K562 (cell line): ENCODE data around the gene SLC9A3. TPM values are rescaled to one million over a fixed set of nuclear protein-coding genes. Genes with fewer than 3 reads are reported as not detected.

ENCODE experiments used
- ATAC-seq: fragments of 200-7000 bp; cut with Tn5 transposase; 3 replicates; pipeline ENCODE4 v1.9.1; 2020; ENCODE audit warnings: moderate library complexity
- BruUV-seq: library from RNA; stranded (reverse); fragments of 400-500 nt; replicated peaks from 2 replicates; lab custom pipeline; 2021; lab: Mats Ljungman, UMichigan
- CTCF ChIA-PET: fragments of 300-600 bp; formaldehyde crosslinking; extraction: SDS; loops from one replicate; lab custom pipeline; 2021; ENCODE audit warnings: low intra/inter-chr PET ratio; lab: Yijun Ruan, JAX
- POLR2A ChIA-PET: fragments of 300-600, 350-650 bp; sonication (Branson Sonifier 250); formaldehyde crosslinking; extraction: SDS; loops from one replicate; lab custom pipeline; 2021; ENCODE audit warnings: antibody characterized with exemption, inconsistent platforms; lab: Yijun Ruan, JAX
- DNase-seq, 4 experiments: peaks; one replicate each; pipeline versions ENCODE4 v3.0.0 to v3.0.0-alpha.2; 2011 to 2018; ENCODE audit warnings: low spot score in 3 of 4, mixed read lengths in 3 of 4; ENCODE audit errors: extremely low read depth in 1 of 4
- FAIRE-seq: peaks from 2 replicates; lab custom pipeline; 2011; peaks lifted over from hg19 to GRCh38; lab: Jason Lieb, UNC
- H2AFZ ChIP-seq: 2 replicates; pipeline ENCODE4 v1.6.0; 2011; ENCODE audit warnings: low read depth, low read length, control low read depth, inconsistent platforms
- H3K27ac ChIP-seq: fragments of 200-600 bp; 3 replicates; pipeline ENCODE4 v1.8.0; 2011; ENCODE audit warnings: low read depth, mild to moderate bottlenecking, control low read depth, inconsistent platforms, low read length, moderate library complexity, mixed read lengths; ENCODE audit errors: extremely low read depth
- H3K27me3 ChIP-seq, 2 experiments: fragments of 300-600 bp in 1 of 2; 2 replicates in 1 of 2; 3 replicates in 1 of 2; pipeline versions ENCODE4 v1.6.0 to v1.8.0; 2011; ENCODE audit warnings: inconsistent platforms in 2 of 2, low read length in 2 of 2, mild to moderate bottlenecking in 1 of 2, mixed read lengths in 1 of 2, moderate library complexity in 1 of 2; ENCODE audit not compliant: control insufficient read depth in 2 of 2, insufficient read depth in 2 of 2
- H3K36me3 ChIP-seq: fragments of 300-600 bp; 3 replicates; pipeline ENCODE4 v1.8.0; 2011; ENCODE audit warnings: mild to moderate bottlenecking, low read length, inconsistent platforms; ENCODE audit not compliant: control insufficient read depth, insufficient read depth
- H3K4me1 ChIP-seq, 2 experiments: fragments of 200-600 bp in 1 of 2; replicated peaks in 1 of 2; 2 replicates in 1 of 2; 3 replicates in 1 of 2; pipeline versions ENCODE4 v1.5.1 to v1.8.0; 2011; ENCODE audit warnings: inconsistent platforms in 2 of 2, low read length in 2 of 2, mild to moderate bottlenecking in 1 of 2, mixed read lengths in 1 of 2, moderate library complexity in 1 of 2; ENCODE audit not compliant: control insufficient read depth in 2 of 2, insufficient read depth in 2 of 2
- H3K4me2 ChIP-seq: 2 replicates; pipeline ENCODE4 v1.6.1; 2011; ENCODE audit warnings: low read length, control low read depth, inconsistent platforms, mixed read lengths; ENCODE audit not compliant: insufficient read depth
- H3K4me3 ChIP-seq: fragments of 200-600 bp; sonication (generic), shearing (Covaris generic); 2 replicates; pipeline ENCODE4 v1.5.1; 2016; ENCODE audit warnings: control low read depth, inconsistent platforms
- H3K79me2 ChIP-seq: fragments of 200-600 bp; 3 replicates; pipeline ENCODE4 v1.8.0; 2011; ENCODE audit warnings: low read length, inconsistent platforms; ENCODE audit not compliant: control insufficient read depth, insufficient read depth
- H3K9ac ChIP-seq, 2 experiments: 2 replicates each; pipeline versions ENCODE4 v1.6.0 to v1.6.1; 2011; ENCODE audit warnings: low read depth in 2 of 2, low read length in 2 of 2, control low read depth in 1 of 2, inconsistent platforms in 1 of 2, mild to moderate bottlenecking in 1 of 2, mixed read lengths in 1 of 2; ENCODE audit not compliant: insufficient read depth in 1 of 2
- H3K9me1 ChIP-seq: one replicate; pipeline ENCODE4 v1.6.0; 2011; ENCODE audit warnings: inconsistent platforms, mild to moderate bottlenecking, low read length, moderate library complexity; ENCODE audit not compliant: control insufficient read depth, insufficient read depth
- H3K9me3 ChIP-seq: replicated peaks from 2 replicates; pipeline ENCODE4 v1.5.1; 2011; ENCODE audit warnings: low read depth, low read length, inconsistent platforms; ENCODE audit not compliant: control insufficient read depth, insufficient read depth
- H4K20me1 ChIP-seq: replicated peaks from 2 replicates; pipeline ENCODE4 v1.6.1; 2011; ENCODE audit warnings: low read length, inconsistent platforms, mixed read lengths; ENCODE audit not compliant: control insufficient read depth, insufficient read depth
- ADNP ChIP-seq: fragments of 200-800 bp; sonication (Bioruptor generic); IDR thresholded peaks from 2 replicates; pipeline ENCODE4 v1.6.1; 2016; ENCODE audit warnings: missing genetic modification characterization, missing compliant biosample characterization
- GABPB2 ChIP-seq: fragments of 250-450 bp; sonication (Bioruptor Pico); conservative IDR thresholded peaks from 2 replicates; pipeline ENCODE4 v1.5.1; 2021; ENCODE audit warnings: mild to moderate bottlenecking
- GTF3C2 ChIP-seq: IDR thresholded peaks from 3 replicates; pipeline ENCODE4 v1.6.1; 2011; ENCODE audit warnings: borderline replicate concordance, mild to moderate bottlenecking, moderate library complexity; ENCODE audit not compliant: insufficient read length; ENCODE audit errors: extremely low read depth
- LEF1 ChIP-seq: fragments of 450-650 bp; IDR thresholded peaks from 2 replicates; pipeline ENCODE4 v1.6.1; 2016; ENCODE audit warnings: mild to moderate bottlenecking
- MITF ChIP-seq: IDR thresholded peaks from 2 replicates; pipeline ENCODE4 v1.6.1; 2014; ENCODE audit warnings: antibody characterized with exemption
- NCOA4 ChIP-seq: fragments of 450-650 bp; IDR thresholded peaks from 2 replicates; pipeline ENCODE4 v1.6.1; 2018; ENCODE audit warnings: mild to moderate bottlenecking; ENCODE audit not compliant: partially characterized antibody
- RBFOX2 ChIP-seq: fragments of 200-400 bp; formaldehyde crosslinking; IDR thresholded peaks from 2 replicates; pipeline ENCODE4 v1.6.1; 2017; ENCODE audit warnings: low read depth, mild to moderate bottlenecking, low read length, moderate library complexity
- RREB1 ChIP-seq: fragments of 250-450 bp; sonication (Bioruptor Pico); IDR thresholded peaks from 2 replicates; pipeline ENCODE4 v1.4.0; 2020
- XRCC5 ChIP-seq: fragments of 200-400 bp; formaldehyde crosslinking; IDR thresholded peaks from 2 replicates; pipeline ENCODE4 v1.6.1; 2017; ENCODE audit warnings: low read depth, mild to moderate bottlenecking, low read length
- ZNF75A ChIP-seq: fragments of 450-650 bp; formaldehyde crosslinking; IDR thresholded peaks from 2 replicates; pipeline ENCODE4 v1.4.0; 2020; ENCODE audit warnings: mild to moderate bottlenecking
- WGBS: fragments of 100-300 bp; shearing (Covaris generic); methylation state at CpG from one replicate; pipeline ENCODE4 v1.1.6; 2016; ENCODE audit warnings: low coverage, mixed read lengths; ENCODE audit not compliant: insufficient coverage; ENCODE audit errors: missing lambda C conversion rate; 5-methylcytosine and 5-hydroxymethylcytosine counted together
- in situ Hi-C: fragments of 300-500 bp; cut with MboI; formaldehyde crosslinking; loops from 4 replicates; pipeline ENCODE4 v1.15.0; 2018; ENCODE audit warnings: inconsistent platforms, mixed read lengths
- intact Hi-C: fragments of 100-400 bp; cut with micrococcal nuclease; formaldehyde crosslinking; loops from 2 replicates; pipeline ENCODE4 v1.14.2; 2022
- polyA plus RNA-seq, 8 experiments: library from polyadenylated mRNA; depleted of rRNA in 4 of 8; stranded (reverse) in 5 of 8; unstranded in 3 of 8; fragments of >200 nt; fragmentation: Nextera tagmentation in 2 of 8; fragmentation: Illumina TruSeq in 1 of 8; extraction: Ambion mirVana in 2 of 8; extraction: Trizol in 1 of 8; gene quantifications; 2 replicates each; pipeline versions ENCODE4 v1.2.1 to v1.2.3, GENCODE V29; 2011 to 2014; ENCODE audit warnings: inconsistent platforms in 1 of 8, missing spikeins in 1 of 8
- total RNA-seq, 7 experiments: library from RNA; depleted of rRNA in 6 of 7; stranded (reverse); fragments of >200 nt in 6 of 7; fragmentation: Illumina TruSeq in 2 of 7; extraction: Trizol in 2 of 7; gene quantifications; 2 replicates each; pipeline versions ENCODE4 v1.2.1 to v1.2.3, GENCODE V29; 2011 to 2021; ENCODE audit warnings: low replicate concordance in 1 of 7

SLC9A3 gene
- total and polyA plus RNA-seq, 9 of the 15 experiments (the other 6 are each of a cell fraction or from before 2014, with no cell fraction given) = 1.5 to 5.8 (median 3.7) TPM; not detected in 2

GRCh38 chr5:501105-501830 lies 23.0 kb downstream of the SLC9A3 start (continued):
- no peak for TF ChIP-seq RREB1 (CRISPR knock-in tag)
- TF ChIP-seq RBFOX2 = no peak
- TF ChIP-seq, all 486 proteins: peak for 0

GRCh38 chr5:500491-500890 lies 23.8 kb downstream of the SLC9A3 start:
- Histone ChIP-seq H3K4me2 (no peak overlapping the region), H3K36me3 (no peaks in the 10 kb centered on the region), H3K9me1 (peaks cover 3% of the 10 kb centered on the region), H2AFZ (no peak overlapping the region), H3K27ac (no peak overlapping the region), H3K79me2 (no peaks in the 10 kb centered on the region), H3K9ac (no peak overlapping the region), H3K9me3 (no peaks in the 10 kb centered on the region), H3K4me1 (peaks cover 0 to 45% of the 10 kb centered on the region in 2 experiments; a peak in 3 of 5 replicates), H3K4me3 (no peak overlapping the region), H4K20me1 (peaks cover 11% of the 10 kb centered on the region), H3K27me3 (peaks cover 76 to 89% of the 10 kb centered on the region in 2 experiments)
- DNase-seq = no peak
- ChIA-PET POLR2A (interaction anchor here (0.7 kb wide), 1 partner anchor 424 kb away, joined by 3 read pairs; no protein-coding TSS in a partner anchor), CTCF (no interaction called here)
- intact Hi-C loops (no loop called here), in situ Hi-C loops (no loop called here)
- no peak for ATAC-seq
- 0% methylated on average over 4 of the region's 10 CpGs for WGBS
- no TSS peak for BruUV-seq
- FAIRE-seq = no peak
- TF ChIP-seq GABPB2 (CRISPR knock-in tag) (no peak), ZNF75A (CRISPR knock-in tag) (no peak), LEF1 (no peak), ADNP (no peak), MITF (no peak), XRCC5 (no peak), GTF3C2 (no peak), NCOA4 (no peak)
